Liver (tissue), 9 donors: ENCODE results near the gene SOX21. TPM values are rescaled to one million over a fixed set of nuclear protein-coding genes. Genes with fewer than 3 reads are reported as not detected.
A peak's percentile ranks its signal among the peaks of the same experiment; 100 is the strongest.

Experiments
- DNase-seq: peaks from one replicate; pipeline ENCODE4 v3.0.0-alpha.2; 2017; ENCODE audit warnings: low spot score
- H3K27ac ChIP-seq, 2 donors: one replicate each; pipeline ENCODE4 v1.7.0; 2013; ENCODE audit warnings: inconsistent platforms in 2 of 2, low read length in 2 of 2, control low read depth in 1 of 2, low read depth in 1 of 2, mild to moderate bottlenecking in 1 of 2
- H3K27me3 ChIP-seq, 4 donors: one replicate each; pipeline versions ENCODE4 v1.6.1 to v1.7.0; 2013; ENCODE audit warnings: low read length in 3 of 4, inconsistent platforms in 1 of 4, mild to moderate bottlenecking in 1 of 4, moderate library complexity in 1 of 4; ENCODE audit not compliant: control insufficient read depth in 4 of 4, insufficient read depth in 4 of 4
- H3K36me3 ChIP-seq, 4 donors: one replicate each; pipeline versions ENCODE4 v1.6.1 to v1.7.0; 2013; ENCODE audit warnings: low read length in 3 of 4, mild to moderate bottlenecking in 3 of 4, low read depth in 1 of 4, moderate library complexity in 1 of 4; ENCODE audit not compliant: control insufficient read depth in 4 of 4, insufficient read depth in 3 of 4
- H3K4me1 ChIP-seq, 4 donors: one replicate each; pipeline versions ENCODE4 v1.6.1 to v1.7.0; 2013; ENCODE audit warnings: low read length in 3 of 4, mild to moderate bottlenecking in 3 of 4, moderate library complexity in 1 of 4; ENCODE audit not compliant: control insufficient read depth in 4 of 4, insufficient read depth in 4 of 4
- H3K4me3 ChIP-seq, 3 donors: one replicate each; pipeline versions ENCODE4 v1.6.1 to v1.7.0; 2013; ENCODE audit warnings: low read length in 3 of 3, control low read depth in 1 of 3, low read depth in 1 of 3, mild to moderate bottlenecking in 1 of 3
- H3K9ac ChIP-seq, 2 donors: one replicate each; pipeline ENCODE4 v1.7.0; 2013; ENCODE audit warnings: low read length in 2 of 2, mild to moderate bottlenecking in 2 of 2, moderate library complexity in 2 of 2, control low read depth in 1 of 2, low read depth in 1 of 2
- H3K9me3 ChIP-seq, 4 donors: one replicate each; pipeline versions ENCODE4 v1.6.1 to v1.7.0; 2013; ENCODE audit warnings: low read length in 3 of 4; ENCODE audit not compliant: control insufficient read depth in 4 of 4
- ATF3 ChIP-seq: IDR thresholded peaks from 2 replicates; pipeline ENCODE4 v1.6.1; 2016; ENCODE audit warnings: antibody characterized with exemption
- CTCF ChIP-seq: fragments of 150-350 bp; IDR thresholded peaks from 2 replicates; pipeline ENCODE4 v1.5.1; 2017; ENCODE audit warnings: improper control_type of control experiment, low read depth, low read length; ENCODE audit not compliant: missing input control
- EGR1 ChIP-seq, 2 donors: IDR thresholded peaks; 2 replicates each; pipeline ENCODE4 v1.6.1; 2016 to 2018; ENCODE audit warnings: antibody characterized with exemption in 2 of 2, low read depth in 2 of 2
- FOXA1 ChIP-seq: IDR thresholded peaks from 2 replicates; pipeline ENCODE4 v1.6.1; 2016; ENCODE audit warnings: antibody characterized with exemption
- FOXA2 ChIP-seq: IDR thresholded peaks from 2 replicates; pipeline ENCODE4 v1.6.1; 2016; ENCODE audit warnings: antibody characterized with exemption
- GABPA ChIP-seq, 2 donors: IDR thresholded peaks in 1 of 2; conservative IDR thresholded peaks in 1 of 2; 2 replicates each; pipeline ENCODE4 v1.6.1; 2016; ENCODE audit warnings: antibody characterized with exemption in 2 of 2, mild to moderate bottlenecking in 1 of 2, moderate library complexity in 1 of 2
- HNF4A ChIP-seq, 2 donors: conservative IDR thresholded peaks; 2 replicates each; pipeline ENCODE4 v1.6.1; 2016; ENCODE audit warnings: antibody characterized with exemption in 2 of 2, mild to moderate bottlenecking in 2 of 2
- HNF4G ChIP-seq: IDR thresholded peaks from 2 replicates; pipeline ENCODE4 v1.6.1; 2016; ENCODE audit warnings: antibody characterized with exemption
- JUND ChIP-seq, 2 donors: IDR thresholded peaks; 2 replicates each; pipeline ENCODE4 v1.6.1; 2016; ENCODE audit warnings: antibody characterized with exemption in 2 of 2
- MAX ChIP-seq: IDR thresholded peaks from 2 replicates; pipeline ENCODE4 v1.6.1; 2016; ENCODE audit warnings: antibody characterized with exemption
- NR2F2 ChIP-seq: IDR thresholded peaks from 2 replicates; pipeline ENCODE4 v1.6.1; 2016; ENCODE audit warnings: antibody characterized with exemption
- RAD21 ChIP-seq, 2 donors: IDR thresholded peaks; 2 replicates each; pipeline ENCODE4 v1.6.1; 2016; ENCODE audit warnings: antibody characterized with exemption in 2 of 2, mild to moderate bottlenecking in 2 of 2
- REST ChIP-seq: IDR thresholded peaks from 2 replicates; pipeline ENCODE4 v1.6.1; 2016; ENCODE audit warnings: antibody characterized with exemption, mild to moderate bottlenecking
- RXRA ChIP-seq, 2 donors: IDR thresholded peaks; 2 replicates each; pipeline ENCODE4 v1.6.1; 2017 to 2018; ENCODE audit warnings: antibody characterized with exemption in 2 of 2, mild to moderate bottlenecking in 1 of 2
- SP1 ChIP-seq: IDR thresholded peaks from 2 replicates; pipeline ENCODE4 v1.6.1; 2018; ENCODE audit warnings: antibody characterized with exemption, mild to moderate bottlenecking
- TAF1 ChIP-seq: conservative IDR thresholded peaks from 2 replicates; pipeline ENCODE4 v1.6.1; 2016; ENCODE audit warnings: antibody characterized with exemption, mild to moderate bottlenecking
- YY1 ChIP-seq: IDR thresholded peaks from 2 replicates; pipeline ENCODE4 v1.6.1; 2016; ENCODE audit warnings: antibody characterized with exemption, mild to moderate bottlenecking
- ZBTB33 ChIP-seq: IDR thresholded peaks from 2 replicates; pipeline ENCODE4 v1.6.1; 2016; ENCODE audit warnings: antibody characterized with exemption
- WGBS: extraction: QIAGEN DNeasy Blood & Tissue Kit; methylation state at CpG from one replicate; pipeline ENCODE4 v1.1.7; 2013; 5-methylcytosine and 5-hydroxymethylcytosine counted together
- polyA plus RNA-seq, 2 donors: library from polyadenylated mRNA; stranded (reverse) in 1 of 2; unstranded in 1 of 2; fragments of 200-250 nt in 1 of 2; fragments of >200 nt in 1 of 2; fragmentation: Nextera tagmentation in 1 of 2; extraction: Ambion mirVana in 1 of 2; gene quantifications; one replicate each; pipeline versions ENCODE4 v1.2.1 to v1.2.3, GENCODE V29; 2013 to 2015
- total RNA-seq, 2 donors: library from RNA; depleted of rRNA; stranded (reverse); fragments of >200 nt; gene quantifications; one replicate each; pipeline ENCODE4 v1.2.3, GENCODE V29; 2014
- donor health status: healthy.
- donor health status: healthy.
- donor health status: healthy.
- donor health status: healthy.
- donor health status: healthy.

SOX21 gene
- total and polyA plus RNA-seq, 4 donors, result not detected

GRCh38 chr13:94662274-94662945 is 49.9 kb downstream of the SOX21 start:
- no peak for TF ChIP-seq FOXA1
- no peak for TF ChIP-seq TAF1
- TF ChIP-seq ATF3, result no peak
- no peak for TF ChIP-seq JUND (IDR thresholded peaks at IDR 0.05)
- TF ChIP-seq MAX, result no peak
- TF ChIP-seq RXRA (IDR thresholded peaks at IDR 0.05), result no peak
- no peak for TF ChIP-seq RAD21 (IDR thresholded peaks at IDR 0.05)
- no peak for TF ChIP-seq REST
- TF ChIP-seq FOXA2, result no peak
- no peak for TF ChIP-seq YY1
- TF ChIP-seq GABPA (IDR thresholded peaks at IDR 0.05 in 1 of 2, conservative IDR thresholded peaks at IDR 0.05 in 1 of 2), result no peak
- no peak for TF ChIP-seq HNF4G
- no peak for TF ChIP-seq ZBTB33
- TF ChIP-seq HNF4A (conservative IDR thresholded peaks at IDR 0.05), result no peak
- H3K9me3 ChIP-seq, result no peaks in the 10 kb centered on the region
- peaks cover 0 to 2% (median 1%) of the 10 kb centered on the region in 4 donors for H3K27me3 ChIP-seq
- H3K27ac ChIP-seq, result no peak overlapping the region
- H3K4me3 ChIP-seq, result no peak overlapping the region
- no peaks in the 10 kb centered on the region for H3K4me1 ChIP-seq
- 28% methylated on average over 12 of the region's 12 CpGs for WGBS
- no peak overlapping the region for H3K9ac ChIP-seq
- peak; percentile 39 for DNase-seq
- no peaks in the 10 kb centered on the region for H3K36me3 ChIP-seq

- Histone ChIP-seq H3K36me3 (no peaks in the 10 kb centered on the region), H3K27ac (no peak overlapping the region), H3K27me3 (peaks cover 0 to 2% (median 1%) of the 10 kb centered on the region in 4 donors), H3K4me3 (no peak overlapping the region), H3K9ac (no peak overlapping the region), H3K4me1 (no peaks in the 10 kb centered on the region), H3K9me3 (no peaks in the 10 kb centered on the region)
- DNase-seq, result no peak
- 49% methylated on average over 5 of the region's 5 CpGs for WGBS
- TF ChIP-seq TAF1, result no peak
- TF ChIP-seq RXRA (IDR thresholded peaks at IDR 0.05), result no peak
- TF ChIP-seq REST, result no peak
- no peak for TF ChIP-seq NR2F2
- no peak for TF ChIP-seq ZBTB33
- TF ChIP-seq HNF4A (conservative IDR thresholded peaks at IDR 0.05), result no peak
- TF ChIP-seq FOXA1, result no peak
- TF ChIP-seq JUND (IDR thresholded peaks at IDR 0.05), result no peak
- TF ChIP-seq FOXA2, result no peak
- TF ChIP-seq EGR1 (IDR thresholded peaks at IDR 0.05; ENCODE audit: low read depth in 2 of 2), result no peak
- TF ChIP-seq YY1, result no peak
- no peak for TF ChIP-seq SP1
- no peak for TF ChIP-seq HNF4G
- no peak for TF ChIP-seq CTCF
These were observed 50.9 kb downstream of the SOX21 start for GRCh38 chr13:94661406-94661805.
